Panc1 (cell line): ENCODE data around the gene ZNF761. TPM values are rescaled to one million over a fixed set of nuclear protein-coding genes. Genes with fewer than 3 reads are reported as not detected.

ENCODE experiments used
- ATAC-seq: fragments of 200-7000 bp; cut with Tn5 transposase; 2 replicates; pipeline ENCODE4 v1.9.1; 2020; ENCODE audit warnings: mild to moderate bottlenecking, moderate library complexity
- BruUV-seq: library from RNA; stranded (reverse); fragments of 400-500 nt; replicated peaks from 2 replicates; lab custom pipeline; 2021; lab: Mats Ljungman, UMichigan
- CTCF ChIA-PET: fragments of 300-600 bp; sonication (Branson Sonifier 250); formaldehyde crosslinking; loops from one replicate; lab custom pipeline; 2022; ENCODE audit warnings: antibody characterized with exemption; lab: Charles Lee
- POLR2A ChIA-PET: fragments of 300-600 bp; sonication (Branson Sonifier 250); formaldehyde crosslinking; loops from one replicate; lab custom pipeline; 2022; ENCODE audit warnings: antibody characterized with exemption; lab: Charles Lee
- DNase-seq: peaks from one replicate; pipeline ENCODE4 v3.0.0-alpha.2; 2010; ENCODE audit warnings: low read depth, low spot score
- H3K27ac ChIP-seq: 2 replicates; pipeline ENCODE4 v1.5.1; 2011; ENCODE audit warnings: mild to moderate bottlenecking, low read length, inconsistent platforms
- H3K27me3 ChIP-seq: fragments of 200-500 bp; sonication (Bioruptor generic); 2 replicates; pipeline ENCODE4 v1.6.0; 2014; ENCODE audit warnings: low read length, inconsistent platforms; ENCODE audit not compliant: control insufficient read depth, insufficient read depth
- H3K36me3 ChIP-seq: fragments of 200-500 bp; sonication (Bioruptor generic); 2 replicates; pipeline ENCODE4 v1.5.1; 2014; ENCODE audit warnings: inconsistent platforms, mild to moderate bottlenecking, low read length, moderate library complexity; ENCODE audit not compliant: control insufficient read depth, insufficient read depth
- H3K4me1 ChIP-seq: 2 replicates; pipeline ENCODE4 v1.5.1; 2011; ENCODE audit warnings: inconsistent platforms, mild to moderate bottlenecking, low read length, moderate library complexity; ENCODE audit not compliant: control insufficient read depth, insufficient read depth
- H3K4me3 ChIP-seq, 2 experiments: 2 replicates each; pipeline ENCODE4 v1.5.1; 2011 to 2012; ENCODE audit warnings: low read depth in 2 of 2, low read length in 2 of 2, mild to moderate bottlenecking in 2 of 2, inconsistent platforms in 1 of 2, moderate library complexity in 1 of 2
- H3K9me3 ChIP-seq: fragments of 200-500 bp; sonication (Bioruptor generic); 2 replicates; pipeline ENCODE4 v1.5.1; 2014; ENCODE audit warnings: low read depth, mild to moderate bottlenecking, inconsistent platforms, low read length, moderate library complexity; ENCODE audit not compliant: control insufficient read depth, insufficient read depth
- CTCF ChIP-seq: fragments of 450-650 bp; IDR thresholded peaks from 2 replicates; pipeline ENCODE4 v1.5.1; 2017; ENCODE audit warnings: mild to moderate bottlenecking
- POLR2AphosphoS5 ChIP-seq: IDR thresholded peaks from 2 replicates; pipeline ENCODE4 v1.6.1; 2012; ENCODE audit warnings: mild to moderate bottlenecking, low read depth, low read length, moderate library complexity
- REST ChIP-seq, 2 experiments: IDR thresholded peaks; 2 replicates each; pipeline ENCODE4 v1.6.1; 2011 to 2012; ENCODE audit warnings: low read depth in 2 of 2, control low read depth in 1 of 2, low read length in 1 of 2, mild to moderate bottlenecking in 1 of 2, moderate library complexity in 1 of 2; ENCODE audit not compliant: insufficient read depth in 1 of 2
- SIN3A ChIP-seq: IDR thresholded peaks from 2 replicates; pipeline ENCODE4 v1.6.1; 2012; ENCODE audit warnings: low read depth, mild to moderate bottlenecking, low read length, moderate library complexity, borderline replicate concordance; ENCODE audit not compliant: insufficient read depth
- TCF7L2 ChIP-seq: IDR thresholded peaks from 2 replicates; pipeline ENCODE4 v1.6.1; 2011; ENCODE audit warnings: mild to moderate bottlenecking, low read depth, low read length, inconsistent platforms
- in situ Hi-C: cut with HindIII; loops from 2 replicates; pipeline ENCODE4 v1.10.0; 2016; ENCODE audit warnings: low sequenced_read_pairs, low pct_unique_long_range_greater_than_20kb
- intact Hi-C: fragments of 100-400 bp; cut with micrococcal nuclease; formaldehyde crosslinking; loops from one replicate; pipeline ENCODE4 v1.10.0; 2022; ENCODE audit not compliant: unreplicated experiment
- total RNA-seq: library from RNA; stranded (reverse); gene quantifications from one replicate; pipeline ENCODE4 v1.2.1, GENCODE V29; 2021; ENCODE audit not compliant: unreplicated experiment

Gene ZNF761
- total RNA-seq, 1 experiment from 2014 or later: 21.8 TPM

GRCh38 chr19:53389978-53390377, 41.8 kb upstream of the ZNF761 start:
- intact Hi-C loops (no loop called here), in situ Hi-C loops (no loop called here)
- Histone ChIP-seq H3K4me3 (no peak overlapping the region), H3K27ac (no peak overlapping the region), H3K4me1 (no peaks in the 10 kb centered on the region), H3K27me3 (no peaks in the 10 kb centered on the region), H3K36me3 (no peaks in the 10 kb centered on the region; the same call in 1 of the 2 replicates), H3K9me3 (peaks cover 5% of the 10 kb centered on the region)
- TF ChIP-seq REST (IDR thresholded peaks at IDR 0.05; ENCODE audit: insufficient read depth in 1 of 2, low read depth in 2 of 2, low read length in 1 of 2): no peak
- TF ChIP-seq CTCF: no peak
- TF ChIP-seq SIN3A: no peak
- no peak for TF ChIP-seq POLR2AphosphoS5
- no peak for TF ChIP-seq TCF7L2
- DNase-seq: no peak
- POLR2A ChIA-PET: no interaction called here
- CTCF ChIA-PET: no interaction called here
- no TSS peak for BruUV-seq
- ATAC-seq: no peak

GRCh38 chr19:53394522-53394973, 37.2 kb upstream of the ZNF761 start:
- TF ChIP-seq TCF7L2: no peak
- Histone ChIP-seq H3K4me1 (peaks cover 3% of the 10 kb centered on the region; the same call in 1 of the 2 replicates), H3K27ac (peak overlapping the region; percentile 91), H3K27me3 (no peaks in the 10 kb centered on the region), H3K36me3 (peaks cover 3% of the 10 kb centered on the region; the same call in 1 of the 2 replicates), H3K4me3 (peak overlapping the region; percentile 86 to 88), H3K9me3 (no peaks in the 10 kb centered on the region)
- intact Hi-C loops: no loop called here
- peak; percentile 75 for ATAC-seq
- in situ Hi-C loops: no loop called here
- POLR2A ChIA-PET: no interaction called here
- CTCF ChIA-PET: no interaction called here
- DNase-seq: peak; percentile 30
- no TSS peak for BruUV-seq

GRCh38 chr19:53394974-53395839, 36.6 kb upstream of the ZNF761 start, which contains the start of gene ZNF765:
Gene ZNF765 (plus strand): TSS chr19:53395149. CDS start chr19:53398016, 2,867 bp downstream.
- CTCF ChIA-PET: interaction anchor here (0.5 to 1.2 kb wide), 4 partner anchors 19 to 189 kb away, joined by 3 to 8 read pairs (median 4); no protein-coding TSS in a partner anchor

More at GRCh38 chr19:53394974-53395839, 36.6 kb upstream of the ZNF761 start, which contains the start of gene ZNF765:
- peaks cover 5% of the 10 kb centered on the region; the same call in 1 of the 2 replicates for H3K9me3 ChIP-seq
- BruUV-seq: no TSS peak
- peak within 1 kb of the TSS; percentile 91 for H3K27ac ChIP-seq
- intact Hi-C loops: no loop called here
- no peaks in the 10 kb centered on the region for H3K27me3 ChIP-seq
- peak; percentile 69 for DNase-seq
- TF ChIP-seq SIN3A: peak; percentile 94
- TF ChIP-seq POLR2AphosphoS5: peak; percentile 97
- TF ChIP-seq TCF7L2: no peak
- peak; percentile 78; the same call in 1 of the 2 replicates for TF ChIP-seq CTCF
- in situ Hi-C loops: no loop called here
- H3K4me3 ChIP-seq: peak within 1 kb of the TSS; percentile 86 to 88
- ATAC-seq: peak; percentile 98
- H3K4me1 ChIP-seq: peaks cover 3% of the 10 kb centered on the region; the same call in 1 of the 2 replicates
- POLR2A ChIA-PET: no interaction called here
- H3K36me3 ChIP-seq: peaks cover 3% of the 10 kb centered on the region; the same call in 1 of the 2 replicates
